SK-N-SH (cell line): ENCODE results near the gene CMTM1. TPM values are rescaled to one million over a fixed set of nuclear protein-coding genes. Genes with fewer than 3 reads are reported as not detected.

Experiments used
- CTCF ChIA-PET: fragments of 300-600, 350-600 bp; formaldehyde crosslinking; extraction: SDS; loops from one replicate; lab custom pipeline; 2021; lab: Yijun Ruan, JAX
- POLR2A ChIA-PET: fragments of 350-600 bp; sonication (Branson Sonifier 250); formaldehyde crosslinking; extraction: SDS; loops from one replicate; lab custom pipeline; 2020; ENCODE audit warnings: antibody characterized with exemption, inconsistent platforms; lab: Yijun Ruan, JAX
- DNase-seq: peaks from one replicate; pipeline ENCODE4 v3.0.0; 2012
- H2AFZ ChIP-seq: fragments of 200-600 bp; sonication (generic); 2 replicates; pipeline ENCODE4 v1.8.1; 2016; ENCODE audit warnings: antibody characterized with exemption, mild to moderate bottlenecking, low read depth
- H3F3A ChIP-seq: fragments of 200-600 bp; sonication (generic); replicated peaks from 2 replicates; pipeline ENCODE3; 2016; ENCODE audit warnings: antibody characterized with exemption, mild to moderate bottlenecking; ENCODE audit not compliant: insufficient read depth
- H3K27ac ChIP-seq, 2 experiments: fragments of 200-500 bp in 1 of 2; fragments of 200-600 bp in 1 of 2; sonication (Bioruptor generic) in 1 of 2; sonication (generic), shearing (Covaris generic) in 1 of 2; 2 replicates each; pipeline versions ENCODE4 v1.5.1 to v1.6.1; 2014 to 2016; ENCODE audit warnings: low read depth in 2 of 2, inconsistent platforms in 1 of 2, low read length in 1 of 2, mild to moderate bottlenecking in 1 of 2, mixed read lengths in 1 of 2
- H3K27me3 ChIP-seq: fragments of 200-600 bp; sonication (generic), shearing (Covaris generic); 2 replicates; pipeline ENCODE4 v1.6.1; 2016; ENCODE audit warnings: mixed run types; ENCODE audit not compliant: insufficient read depth
- H3K36me3 ChIP-seq, 2 experiments: fragments of 200-500 bp in 1 of 2; fragments of 200-600 bp in 1 of 2; sonication (Bioruptor generic) in 1 of 2; sonication (generic) in 1 of 2; replicated peaks in 1 of 2; 2 replicates each; pipeline versions ENCODE3 to v1.5.1; 2014 to 2016; ENCODE audit warnings: low read length in 1 of 2, mild to moderate bottlenecking in 1 of 2; ENCODE audit not compliant: insufficient read depth in 2 of 2, control insufficient read depth in 1 of 2
- H3K4me1 ChIP-seq, 2 experiments: fragments of 200-500 bp in 1 of 2; fragments of 200-600 bp in 1 of 2; sonication (Bioruptor generic) in 1 of 2; sonication (generic), shearing (Covaris generic) in 1 of 2; 2 replicates each; pipeline versions ENCODE4 v1.5.1 to v1.6.1; 2014 to 2016; ENCODE audit warnings: low read depth in 1 of 2, low read length in 1 of 2, mixed run types in 1 of 2; ENCODE audit not compliant: insufficient read depth in 2 of 2, control insufficient read depth in 1 of 2
- H3K4me2 ChIP-seq: fragments of 200-600 bp; sonication (generic), shearing (Covaris generic); 2 replicates; pipeline ENCODE4 v1.6.1; 2017; ENCODE audit warnings: mixed run types
- H3K4me3 ChIP-seq, 2 experiments: fragments of 200-500 bp in 1 of 2; fragments of 200-600 bp in 1 of 2; sonication (Bioruptor generic) in 1 of 2; sonication (generic), shearing (Covaris generic) in 1 of 2; 2 replicates each; pipeline versions ENCODE4 v1.5.1 to v1.8.1; 2014 to 2016; ENCODE audit warnings: low read depth in 2 of 2, inconsistent platforms in 1 of 2, low read length in 1 of 2, mild to moderate bottlenecking in 1 of 2, mixed read lengths in 1 of 2, moderate library complexity in 1 of 2
- H3K79me2 ChIP-seq: fragments of 200-600 bp; sonication (generic); 2 replicates; pipeline ENCODE4 v1.8.1; 2017; ENCODE audit warnings: mild to moderate bottlenecking; ENCODE audit not compliant: insufficient read depth
- H3K9ac ChIP-seq: fragments of 200-600 bp; sonication (generic); 2 replicates; pipeline ENCODE4 v1.6.1; 2017; ENCODE audit warnings: mixed run types
- H3K9me2 ChIP-seq: fragments of 200-600 bp; sonication (generic); 2 replicates; pipeline ENCODE4 v1.6.1; 2017; ENCODE audit warnings: mixed run types
- H3K9me3 ChIP-seq: fragments of 200-600 bp; sonication (generic); 2 replicates; pipeline ENCODE4 v1.6.1; 2017; ENCODE audit warnings: mixed run types, mild to moderate bottlenecking, moderate library complexity
- H4K20me1 ChIP-seq: fragments of 200-600 bp; sonication (generic); 2 replicates; pipeline ENCODE4 v1.6.1; 2017; ENCODE audit warnings: mild to moderate bottlenecking, mixed run types; ENCODE audit not compliant: insufficient read depth
- CHD2 ChIP-seq: fragments of 150-350 bp; IDR thresholded peaks from 2 replicates; pipeline ENCODE4 v1.6.1; 2018; ENCODE audit warnings: low read length; ENCODE audit not compliant: partially characterized antibody
- CTCF ChIP-seq: fragments of 200-600 bp; sonication (generic); IDR thresholded peaks from 2 replicates; pipeline ENCODE4 v1.6.1; 2017; ENCODE audit warnings: antibody characterized with exemption, mild to moderate bottlenecking, moderate library complexity
- FOXM1 ChIP-seq: IDR thresholded peaks from 2 replicates; pipeline ENCODE4 v1.4.0; 2012; ENCODE audit warnings: low read depth, mild to moderate bottlenecking
- JUND ChIP-seq: IDR thresholded peaks from 2 replicates; pipeline ENCODE4 v1.4.0; 2012
- MXI1 ChIP-seq: IDR thresholded peaks from 2 replicates; pipeline ENCODE4 v1.6.1; 2012; ENCODE audit warnings: mild to moderate bottlenecking, low read depth, low read length, improper control_type of control experiment
- NRF1 ChIP-seq: IDR thresholded peaks from 2 replicates; pipeline ENCODE4 v1.6.1; 2012; ENCODE audit warnings: low read depth, mild to moderate bottlenecking, low read length
- RCOR1 ChIP-seq: fragments of 150-350 bp; IDR thresholded peaks from 2 replicates; pipeline ENCODE4 v1.6.1; 2017; ENCODE audit warnings: antibody characterized with exemption, low read length
- RXRA ChIP-seq: IDR thresholded peaks from 2 replicates; pipeline ENCODE4 v1.4.0; 2012; ENCODE audit warnings: low read depth, mild to moderate bottlenecking, borderline replicate concordance
- TAF1 ChIP-seq: IDR thresholded peaks from 2 replicates; pipeline ENCODE4 v1.6.1; 2012; ENCODE audit warnings: low read depth, mild to moderate bottlenecking, low read length, moderate library complexity, borderline replicate concordance
- YY1 ChIP-seq: IDR thresholded peaks from 2 replicates; pipeline ENCODE4 v1.4.0; 2012; ENCODE audit warnings: low read depth, mild to moderate bottlenecking
- WGBS: methylation state at CpG from one replicate; pipeline ENCODE4 v1.1.6; 2017; ENCODE audit warnings: low lambda C conversion rate; 5-methylcytosine and 5-hydroxymethylcytosine counted together
- polyA plus RNA-seq, 3 experiments: library from polyadenylated mRNA; depleted of rRNA; stranded (reverse); fragments of >200 nt; gene quantifications; 2 replicates each; pipeline ENCODE4 v1.2.3, GENCODE V29; 2012
- TF ChIP-seq, protein P1 (sequence below): IDR thresholded peaks from 2 replicates; pipeline ENCODE4 v1.4.0; 2012; ENCODE audit warnings: low read depth
- TF ChIP-seq, protein P2 (sequence below): fragments of 150-350 bp; IDR thresholded peaks from 2 replicates; pipeline ENCODE4 v1.6.1; 2017; ENCODE audit warnings: antibody characterized with exemption, low read length, low read depth, borderline replicate concordance
- TF ChIP-seq, protein P3 (sequence below): IDR thresholded peaks from 2 replicates; pipeline ENCODE4 v1.4.0; 2012; ENCODE audit warnings: low read depth, borderline replicate concordance

The CMTM1 gene
- polyA plus RNA-seq, 1 of the 3 experiments (the other 2 are of a cell fraction) = 3.7 TPM

DNA sequence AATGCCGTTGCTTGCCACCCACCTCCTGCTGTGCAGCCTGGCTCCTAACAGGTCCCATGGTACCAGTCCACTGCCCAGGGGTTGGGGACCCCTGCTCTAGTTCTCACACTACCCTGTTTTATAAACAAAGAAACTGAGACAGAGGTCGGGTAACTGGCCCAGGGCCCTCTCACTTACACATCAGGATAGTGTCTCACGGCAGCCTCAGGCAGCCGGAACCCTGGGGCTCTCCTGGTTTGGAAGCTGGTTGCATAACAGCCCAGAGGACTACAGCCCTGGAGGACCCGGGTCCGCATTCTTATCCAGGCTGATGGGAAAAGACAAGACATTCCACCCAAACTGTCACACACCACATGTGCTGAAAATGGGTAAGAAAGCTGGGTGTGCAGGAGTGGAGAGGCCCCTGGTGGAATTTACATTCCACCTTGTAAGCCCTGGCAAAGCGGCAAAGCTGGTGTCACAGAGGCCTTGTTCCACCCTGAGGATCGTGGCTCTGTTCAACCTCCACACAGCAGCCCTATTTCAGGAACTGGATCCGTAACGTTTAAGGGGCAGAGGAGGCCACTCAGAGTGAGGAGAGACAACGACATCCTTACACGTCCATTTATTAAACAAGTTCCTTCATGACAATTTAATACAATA, 48.0 kb downstream of the CMTM1 start:
- POLR2A ChIA-PET = interaction anchor here (0.6 kb wide), 1 partner anchor 230 kb away, joined by 3 read pairs; no protein-coding TSS in a partner anchor

DNA sequence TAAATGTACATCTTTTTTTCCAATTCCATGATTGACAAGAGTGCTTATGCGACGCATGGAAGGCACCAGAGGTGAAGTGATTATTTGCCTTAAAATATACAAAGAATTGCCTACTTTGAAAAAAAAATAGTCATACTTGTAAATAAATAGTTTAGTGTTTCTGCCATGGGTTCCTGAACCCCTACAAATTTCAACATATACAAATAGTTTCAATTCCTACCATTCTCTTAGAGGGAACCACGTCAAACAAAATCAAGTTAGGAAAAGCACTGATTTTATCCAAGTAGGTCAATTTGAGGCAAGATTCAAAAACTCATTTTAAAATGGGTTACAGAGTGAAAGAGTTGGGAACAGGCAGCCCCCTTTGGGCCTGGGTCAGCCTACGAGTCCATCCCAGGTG, 49.9 kb downstream of the CMTM1 start:
- no peak overlapping the region for H3K4me2 ChIP-seq
- H3K79me2 ChIP-seq = no peaks in the 10 kb centered on the region
- no peaks in the 10 kb centered on the region for H4K20me1 ChIP-seq
- no peak overlapping the region for H2AFZ ChIP-seq
- H3K4me3 ChIP-seq = no peak overlapping the region
- H3K9me3 ChIP-seq = no peaks in the 10 kb centered on the region
- TF ChIP-seq NRF1 (no peak), RXRA (no peak), TAF1 (no peak), RCOR1 (no peak), JUND (no peak), FOXM1 (no peak)
- TF ChIP-seq, protein P1, sequence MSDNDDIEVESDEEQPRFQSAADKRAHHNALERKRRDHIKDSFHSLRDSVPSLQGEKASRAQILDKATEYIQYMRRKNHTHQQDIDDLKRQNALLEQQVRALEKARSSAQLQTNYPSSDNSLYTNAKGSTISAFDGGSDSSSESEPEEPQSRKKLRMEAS = no peak
- TF ChIP-seq, protein P2, sequence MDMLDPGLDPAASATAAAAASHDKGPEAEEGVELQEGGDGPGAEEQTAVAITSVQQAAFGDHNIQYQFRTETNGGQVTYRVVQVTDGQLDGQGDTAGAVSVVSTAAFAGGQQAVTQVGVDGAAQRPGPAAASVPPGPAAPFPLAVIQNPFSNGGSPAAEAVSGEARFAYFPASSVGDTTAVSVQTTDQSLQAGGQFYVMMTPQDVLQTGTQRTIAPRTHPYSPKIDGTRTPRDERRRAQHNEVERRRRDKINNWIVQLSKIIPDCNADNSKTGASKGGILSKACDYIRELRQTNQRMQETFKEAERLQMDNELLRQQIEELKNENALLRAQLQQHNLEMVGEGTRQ = no peak
- no peaks in the 10 kb centered on the region for H3K27me3 ChIP-seq
- CTCF ChIA-PET = no interaction called here
- peaks cover 18 to 41% of the 10 kb centered on the region in 2 experiments for H3K4me1 ChIP-seq
- H3K27ac ChIP-seq = peak overlapping the region; percentile 39 to 84; a peak in 2 of 4 replicates
- POLR2A ChIA-PET = no interaction called here
- H3K36me3 ChIP-seq = peaks cover 7 to 46% of the 10 kb centered on the region in 2 experiments
- DNase-seq = no peak
- H3F3A ChIP-seq = peaks cover 30% of the 10 kb centered on the region
- 89% methylated on average over 4 of the region's 4 CpGs for WGBS
- H3K9me2 ChIP-seq = no peaks in the 10 kb centered on the region
- H3K9ac ChIP-seq = no peak overlapping the region

More for the DNA sequence above, 48.0 kb downstream of the CMTM1 start:
- H3K4me1 ChIP-seq = peaks cover 18 to 29% of the 10 kb centered on the region in 2 experiments
- no peak for TF ChIP-seq MXI1
- TF ChIP-seq, protein P3, sequence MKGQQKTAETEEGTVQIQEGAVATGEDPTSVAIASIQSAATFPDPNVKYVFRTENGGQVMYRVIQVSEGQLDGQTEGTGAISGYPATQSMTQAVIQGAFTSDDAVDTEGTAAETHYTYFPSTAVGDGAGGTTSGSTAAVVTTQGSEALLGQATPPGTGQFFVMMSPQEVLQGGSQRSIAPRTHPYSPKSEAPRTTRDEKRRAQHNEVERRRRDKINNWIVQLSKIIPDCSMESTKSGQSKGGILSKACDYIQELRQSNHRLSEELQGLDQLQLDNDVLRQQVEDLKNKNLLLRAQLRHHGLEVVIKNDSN = no peak
- TF ChIP-seq, protein P2 = no peak
- no peak for TF ChIP-seq CTCF
- no peak for TF ChIP-seq CHD2
- TF ChIP-seq YY1 = no peak
- WGBS = 89% methylated on average over 9 of the region's 12 CpGs
- DNase-seq = no peak
- peaks cover 28% of the 10 kb centered on the region for H3F3A ChIP-seq
- CTCF ChIA-PET = interaction anchor here (0.9 to 3.0 kb wide), 3 partner anchors 37 to 254 kb away, joined by 3 to 15 read pairs (median 11); no protein-coding TSS in a partner anchor
- H3K4me3 ChIP-seq = no peak overlapping the region
- H3K9ac ChIP-seq = no peak overlapping the region
- no peak overlapping the region for H3K4me2 ChIP-seq
- H3K9me3 ChIP-seq = no peaks in the 10 kb centered on the region
- H3K9me2 ChIP-seq = no peaks in the 10 kb centered on the region
- peaks cover 2% of the 10 kb centered on the region; the same call in 1 of the 2 replicates for H4K20me1 ChIP-seq
- H3K79me2 ChIP-seq = peaks cover 13% of the 10 kb centered on the region; the same call in 1 of the 2 replicates
- H3K27me3 ChIP-seq = no peaks in the 10 kb centered on the region
- H2AFZ ChIP-seq = no peak overlapping the region
- peaks cover 24 to 57% of the 10 kb centered on the region in 2 experiments for H3K36me3 ChIP-seq
- no peak overlapping the region for H3K27ac ChIP-seq
